Activated naive CD8-positive, alpha-beta T cell treated with anti-CD3 and anti-CD28 coated beads, Interleukin-2, amount 50 U/mL, for 24 hours (primary cell): Measurements from ENCODE around the gene TOLLIP.

Experiments
- ATAC-seq: fragments of 150-1000 bp; cut with Tn5 transposase; one replicate; pipeline ENCODE4 v1.10.0; 2021
- DNase-seq: peaks from one replicate; pipeline ENCODE4 v3.0.0; 2021
- H3K27ac Mint-ChIP-seq: one replicate; pipeline ENCODE4 v1.8.0; 2021; ENCODE audit warnings: mild to moderate bottlenecking, mixed read lengths
- H3K27me3 Mint-ChIP-seq: one replicate; pipeline ENCODE4 v1.8.0; 2021; ENCODE audit warnings: mixed read lengths
- H3K36me3 Mint-ChIP-seq: one replicate; pipeline ENCODE4 v1.8.0; 2021; ENCODE audit warnings: low read depth, mixed read lengths
- H3K4me1 Mint-ChIP-seq: one replicate; pipeline ENCODE4 v1.8.0; 2021; ENCODE audit warnings: mixed read lengths
- H3K4me3 Mint-ChIP-seq: one replicate; pipeline ENCODE4 v1.8.0; 2021; ENCODE audit warnings: mild to moderate bottlenecking, moderate library complexity, mixed read lengths
- H3K9me3 Mint-ChIP-seq: one replicate; pipeline ENCODE4 v1.8.0; 2021; ENCODE audit warnings: mixed read lengths

TOLLIP gene

GRCh38 chr11:1290052-1291040 is 19.1 kb downstream of the TOLLIP start:
- Mint-ChIP-seq H3K4me3 (no peak overlapping the region), H3K36me3 (peaks cover 23% of the 10 kb centered on the region), H3K4me1 (no peaks in the 10 kb centered on the region), H3K9me3 (no peaks in the 10 kb centered on the region), H3K27me3 (no peaks in the 10 kb centered on the region), H3K27ac (no peak overlapping the region)
- no peak for ATAC-seq
- DNase-seq = no peak

GRCh38 chr11:1289211-1289935 is 20.1 kb downstream of the TOLLIP start:
- no peak overlapping the region for H3K27ac Mint-ChIP-seq
- no peak for DNase-seq
- H3K4me3 Mint-ChIP-seq = no peak overlapping the region
- no peak for ATAC-seq
- peaks cover 26% of the 10 kb centered on the region for H3K36me3 Mint-ChIP-seq
- H3K4me1 Mint-ChIP-seq = no peaks in the 10 kb centered on the region
- no peaks in the 10 kb centered on the region for H3K9me3 Mint-ChIP-seq
- no peaks in the 10 kb centered on the region for H3K27me3 Mint-ChIP-seq

- H3K27ac Mint-ChIP-seq = no peak overlapping the region
- ATAC-seq (no peak), DNase-seq (no peak)
- no peak overlapping the region for H3K4me3 Mint-ChIP-seq
- no peaks in the 10 kb centered on the region for H3K9me3 Mint-ChIP-seq
- peaks cover 26% of the 10 kb centered on the region for H3K36me3 Mint-ChIP-seq
- H3K4me1 Mint-ChIP-seq = no peaks in the 10 kb centered on the region
- no peaks in the 10 kb centered on the region for H3K27me3 Mint-ChIP-seq
Measured at GRCh38 chr11:1288426-1289151, 20.8 kb downstream of the TOLLIP start.

GRCh38 chr11:1287928-1288327 is 21.5 kb downstream of the TOLLIP start:
- DNase-seq (no peak), ATAC-seq (no peak)
- no peak overlapping the region for H3K4me3 Mint-ChIP-seq
- peaks cover 26% of the 10 kb centered on the region for H3K36me3 Mint-ChIP-seq
- H3K27ac Mint-ChIP-seq = no peak overlapping the region
- H3K27me3 Mint-ChIP-seq = no peaks in the 10 kb centered on the region
- no peaks in the 10 kb centered on the region for H3K9me3 Mint-ChIP-seq
- no peaks in the 10 kb centered on the region for H3K4me1 Mint-ChIP-seq

- Mint-ChIP-seq H3K4me3 (no peak overlapping the region), H3K4me1 (no peaks in the 10 kb centered on the region), H3K9me3 (no peaks in the 10 kb centered on the region), H3K27me3 (no peaks in the 10 kb centered on the region), H3K27ac (no peak overlapping the region), H3K36me3 (peaks cover 19% of the 10 kb centered on the region)
- DNase-seq (no peak), ATAC-seq (no peak)
Measured at GRCh38 chr11:1285876-1286275, 23.6 kb downstream of the TOLLIP start.

GRCh38 chr11:1285316-1285744 is 24.1 kb downstream of the TOLLIP start:
- peaks cover 16% of the 10 kb centered on the region for H3K36me3 Mint-ChIP-seq
- H3K9me3 Mint-ChIP-seq = no peaks in the 10 kb centered on the region
- no peak overlapping the region for H3K4me3 Mint-ChIP-seq
- DNase-seq (no peak), ATAC-seq (no peak)
- H3K27ac Mint-ChIP-seq = no peak overlapping the region
- no peaks in the 10 kb centered on the region for H3K27me3 Mint-ChIP-seq
- no peaks in the 10 kb centered on the region for H3K4me1 Mint-ChIP-seq

GRCh38 chr11:1283906-1284305 is 25.5 kb downstream of the TOLLIP start:
- H3K9me3 Mint-ChIP-seq = no peaks in the 10 kb centered on the region
- H3K36me3 Mint-ChIP-seq = peaks cover 18% of the 10 kb centered on the region
- DNase-seq (no peak), ATAC-seq (no peak)
- H3K27me3 Mint-ChIP-seq = no peaks in the 10 kb centered on the region
- no peak overlapping the region for H3K27ac Mint-ChIP-seq
- H3K4me3 Mint-ChIP-seq = no peak overlapping the region
- no peaks in the 10 kb centered on the region for H3K4me1 Mint-ChIP-seq

- Mint-ChIP-seq H3K9me3 (no peaks in the 10 kb centered on the region), H3K4me3 (no peak overlapping the region), H3K36me3 (peaks cover 18% of the 10 kb centered on the region), H3K4me1 (no peaks in the 10 kb centered on the region), H3K27ac (no peak overlapping the region), H3K27me3 (no peaks in the 10 kb centered on the region)
- DNase-seq (no peak), ATAC-seq (no peak)
Measured at GRCh38 chr11:1283091-1283511, 26.3 kb downstream of the TOLLIP start.

GRCh38 chr11:1281974-1282365 is 27.5 kb downstream of the TOLLIP start:
- Mint-ChIP-seq H3K9me3 (no peaks in the 10 kb centered on the region), H3K36me3 (peaks cover 19% of the 10 kb centered on the region), H3K4me1 (no peaks in the 10 kb centered on the region), H3K27me3 (no peaks in the 10 kb centered on the region), H3K27ac (no peak overlapping the region), H3K4me3 (no peak overlapping the region)
- no peak for ATAC-seq
- DNase-seq = no peak

GRCh38 chr11:1281326-1281973 is 28.0 kb downstream of the TOLLIP start:
- H3K9me3 Mint-ChIP-seq = no peaks in the 10 kb centered on the region
- H3K4me1 Mint-ChIP-seq = no peaks in the 10 kb centered on the region
- no peaks in the 10 kb centered on the region for H3K27me3 Mint-ChIP-seq
- no peak overlapping the region for H3K27ac Mint-ChIP-seq
- no peak overlapping the region for H3K4me3 Mint-ChIP-seq
- peaks cover 19% of the 10 kb centered on the region for H3K36me3 Mint-ChIP-seq
- DNase-seq = no peak
- no peak for ATAC-seq

- Mint-ChIP-seq H3K27ac (no peak overlapping the region), H3K9me3 (no peaks in the 10 kb centered on the region), H3K4me3 (no peak overlapping the region), H3K4me1 (no peaks in the 10 kb centered on the region), H3K27me3 (no peaks in the 10 kb centered on the region), H3K36me3 (peaks cover 18% of the 10 kb centered on the region)
- DNase-seq (no peak), ATAC-seq (no peak)
Measured at GRCh38 chr11:1280116-1281035, 29.1 kb downstream of the TOLLIP start.

GRCh38 chr11:1279674-1280055 is 29.8 kb downstream of the TOLLIP start:
- no peaks in the 10 kb centered on the region for H3K9me3 Mint-ChIP-seq
- no peak for ATAC-seq
- peaks cover 16% of the 10 kb centered on the region for H3K36me3 Mint-ChIP-seq
- no peak overlapping the region for H3K4me3 Mint-ChIP-seq
- H3K27ac Mint-ChIP-seq = no peak overlapping the region
- no peaks in the 10 kb centered on the region for H3K4me1 Mint-ChIP-seq
- H3K27me3 Mint-ChIP-seq = no peaks in the 10 kb centered on the region
- no peak for DNase-seq
